ENCODE data around the gene DPM2. TPM values are rescaled to one million over a fixed set of nuclear protein-coding genes. Genes with fewer than 3 reads are reported as not detected.
A peak's percentile ranks its signal among the peaks of the same experiment; 100 is the strongest.

The DPM2 gene
- total RNA-seq, 4 donors from 2014 or later = 6.6 to 13.3 (median 8.5) TPM

- Histone ChIP-seq H3K4me3 (peak overlapping the region in 3 of 4 donors; percentile 81 to 97 (median 81)), H3K9me3 (no peaks in the 10 kb centered on the region), H3K27me3 (no peaks in the 10 kb centered on the region), H3K36me3 (no peaks in the 10 kb centered on the region), H3K27ac (replicated peaks in 1 of 4) (peak overlapping the region; percentile 91 to 97 (median 96)), H3K4me1 (peaks cover 85 to 90% (median 88%) of the 10 kb centered on the region in 4 donors)
- 72% methylated on average over 3 of the region's 6 CpGs for WGBS
- intact Hi-C loops (cut with DNase I) = loop anchor here (10.0 kb wide), 1 partner anchor 118 kb away; no protein-coding TSS in a partner anchor
- no peak for TF ChIP-seq EP300 (IDR thresholded peaks at IDR 0.05)
- TF ChIP-seq POLR2AphosphoS5 (IDR thresholded peaks at IDR 0.05) = no peak
- TF ChIP-seq POLR2A (IDR thresholded peaks at IDR 0.05; ENCODE audit: low read depth) = no peak
- no peak for TF ChIP-seq CTCF (IDR thresholded peaks at IDR 0.05)
- DNase-seq (ENCODE audit: extremely low spot score) = no peak
Measured at GRCh38 chr9:127976498-127976897, 38.8 kb upstream of the DPM2 start.

DNA sequence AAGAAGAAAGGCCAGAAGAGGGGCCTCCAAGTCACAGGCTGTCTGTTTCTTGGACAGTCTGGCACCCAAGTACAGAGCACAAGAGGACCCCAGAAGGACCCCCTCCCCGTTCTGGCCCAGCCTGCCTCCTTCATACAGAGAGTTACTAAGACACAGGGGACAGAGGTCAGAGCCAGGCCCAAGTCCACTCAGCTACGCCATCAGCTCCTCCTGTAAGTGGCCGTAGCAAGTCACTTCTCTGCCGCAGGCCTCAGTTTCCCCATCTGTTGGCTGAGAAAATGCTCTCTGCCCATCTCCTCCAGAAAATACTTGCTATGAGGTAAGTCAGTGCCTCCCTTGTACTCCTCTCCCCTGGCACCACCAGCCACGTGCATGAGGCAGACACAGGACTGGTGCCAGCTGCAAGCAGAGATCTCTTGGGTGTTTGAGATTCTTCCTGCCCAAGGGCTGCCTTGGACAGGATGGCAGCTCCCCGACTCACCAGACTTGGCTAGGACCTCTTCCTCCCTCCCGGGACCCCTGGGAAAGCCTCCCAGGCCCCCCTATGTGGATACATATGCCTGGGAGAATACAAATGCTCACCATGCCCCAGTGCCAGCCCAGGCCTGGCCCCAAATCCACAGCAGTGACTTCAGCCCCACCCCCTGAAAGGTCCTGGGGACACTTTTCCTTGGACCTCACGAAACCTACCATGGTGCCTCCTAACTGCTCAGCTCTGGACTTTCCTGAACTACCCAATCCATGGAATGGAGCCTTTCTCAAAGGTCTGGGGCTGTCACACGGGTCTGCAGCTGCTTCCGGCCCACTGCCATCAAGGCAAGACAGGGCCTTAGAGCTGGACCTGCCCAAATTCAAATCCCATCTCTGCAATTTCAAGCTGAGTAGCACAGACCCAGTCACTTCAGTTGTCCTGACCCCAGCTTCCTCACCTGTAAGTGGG is 38.0 kb upstream of the DPM2 start:
- 73% methylated on average over 10 of the region's 10 CpGs for WGBS
- intact Hi-C loops (cut with DNase I) = loop anchor here (10.0 kb wide), 1 partner anchor 119 kb away; no protein-coding TSS in a partner anchor
- no peaks in the 10 kb centered on the region for H3K27me3 ChIP-seq
- peak overlapping the region; percentile 91 to 97 (median 96) for H3K27ac ChIP-seq (replicated peaks in 1 of 4)
- DNase-seq (ENCODE audit: extremely low spot score) = no peak
- H3K4me1 ChIP-seq = peaks cover 91 to 94% (median 93%) of the 10 kb centered on the region in 4 donors
- no peaks in the 10 kb centered on the region for H3K36me3 ChIP-seq
- no peak for TF ChIP-seq CTCF (IDR thresholded peaks at IDR 0.05)
- no peak for TF ChIP-seq POLR2AphosphoS5 (IDR thresholded peaks at IDR 0.05)
- no peak for TF ChIP-seq POLR2A (IDR thresholded peaks at IDR 0.05; ENCODE audit: low read depth)
- no peak for TF ChIP-seq EP300 (IDR thresholded peaks at IDR 0.05)
- peak overlapping the region in 3 of 4 donors; percentile 9 to 16 (median 12) for H3K4me3 ChIP-seq
- no peaks in the 10 kb centered on the region for H3K9me3 ChIP-seq

GRCh38 chr9:127974769-127975261 is 37.2 kb upstream of the DPM2 start:
- 42% methylated on average over 8 of the region's 10 CpGs for WGBS
- Histone ChIP-seq H3K9me3 (no peaks in the 10 kb centered on the region), H3K4me3 (peak overlapping the region in 3 of 4 donors; percentile 9 to 16 (median 12)), H3K27me3 (no peaks in the 10 kb centered on the region), H3K27ac (replicated peaks in 1 of 4) (peak overlapping the region; percentile 91 to 97 (median 96)), H3K36me3 (no peaks in the 10 kb centered on the region), H3K4me1 (peaks cover 97 to 100% (median 100%) of the 10 kb centered on the region in 4 donors)
- no peak for TF ChIP-seq POLR2A (IDR thresholded peaks at IDR 0.05; ENCODE audit: low read depth)
- peak; percentile 38 to 41 for TF ChIP-seq POLR2AphosphoS5 (IDR thresholded peaks at IDR 0.05)
- intact Hi-C loops (cut with DNase I) = loop anchor here (10.0 kb wide), 1 partner anchor 120 kb away; no protein-coding TSS in a partner anchor
- DNase-seq (ENCODE audit: extremely low spot score) = no peak

GRCh38 chr9:127974001-127974768 is 36.5 kb upstream of the DPM2 start:
- TF ChIP-seq EP300 (IDR thresholded peaks at IDR 0.05) (no peak), CTCF (IDR thresholded peaks at IDR 0.05) (no peak), POLR2A (IDR thresholded peaks at IDR 0.05; ENCODE audit: low read depth) (no peak), POLR2AphosphoS5 (IDR thresholded peaks at IDR 0.05) (no peak)
- H3K9me3 ChIP-seq = no peaks in the 10 kb centered on the region
- H3K36me3 ChIP-seq = no peaks in the 10 kb centered on the region
- H3K4me3 ChIP-seq = peak overlapping the region in 2 of 4 donors; percentile 9 to 12
- H3K27me3 ChIP-seq = peaks cover 0 to 2% (median 0%) of the 10 kb centered on the region in 4 donors
- H3K4me1 ChIP-seq = peaks cover 98 to 100% (median 100%) of the 10 kb centered on the region in 4 donors
- intact Hi-C loops (cut with DNase I) = loop anchor here (10.0 kb wide), 1 partner anchor 121 kb away; no protein-coding TSS in a partner anchor
- H3K27ac ChIP-seq (replicated peaks in 1 of 4) = peak overlapping the region; percentile 91 to 97 (median 96)
- 56% methylated on average over 9 of the region's 12 CpGs for WGBS
- no peak for DNase-seq (ENCODE audit: extremely low spot score)
